GM06990 (cell line): ENCODE results near the gene MPP2.
A peak's percentile ranks its signal among the peaks of the same experiment; 100 is the strongest.

ENCODE experiments used
- DNase-seq: peaks from one replicate; pipeline ENCODE4 v3.0.0-alpha.2; 2011; ENCODE audit not compliant: insufficient read length; ENCODE audit errors: extremely low read depth
- H3K27me3 ChIP-seq: replicated peaks from 2 replicates; pipeline ENCODE4 v1.6.0; 2011; ENCODE audit warnings: low read length; ENCODE audit not compliant: control insufficient read depth, insufficient read depth
- H3K36me3 ChIP-seq: 2 replicates; pipeline ENCODE4 v1.5.1; 2011; ENCODE audit warnings: low read length; ENCODE audit not compliant: control insufficient read depth, insufficient read depth
- H3K4me3 ChIP-seq: replicated peaks from 2 replicates; pipeline ENCODE4 v1.5.1; 2011; ENCODE audit warnings: low read depth, mild to moderate bottlenecking, control low read depth, low read length
- TF ChIP-seq, protein P1 (sequence below): IDR thresholded peaks from 2 replicates; pipeline ENCODE4 v1.5.1; 2011; ENCODE audit warnings: low read length, control low read depth, mild to moderate bottlenecking, inconsistent platforms; ENCODE audit not compliant: insufficient read depth, poor library complexity, severe bottlenecking

Gene MPP2

DNA sequence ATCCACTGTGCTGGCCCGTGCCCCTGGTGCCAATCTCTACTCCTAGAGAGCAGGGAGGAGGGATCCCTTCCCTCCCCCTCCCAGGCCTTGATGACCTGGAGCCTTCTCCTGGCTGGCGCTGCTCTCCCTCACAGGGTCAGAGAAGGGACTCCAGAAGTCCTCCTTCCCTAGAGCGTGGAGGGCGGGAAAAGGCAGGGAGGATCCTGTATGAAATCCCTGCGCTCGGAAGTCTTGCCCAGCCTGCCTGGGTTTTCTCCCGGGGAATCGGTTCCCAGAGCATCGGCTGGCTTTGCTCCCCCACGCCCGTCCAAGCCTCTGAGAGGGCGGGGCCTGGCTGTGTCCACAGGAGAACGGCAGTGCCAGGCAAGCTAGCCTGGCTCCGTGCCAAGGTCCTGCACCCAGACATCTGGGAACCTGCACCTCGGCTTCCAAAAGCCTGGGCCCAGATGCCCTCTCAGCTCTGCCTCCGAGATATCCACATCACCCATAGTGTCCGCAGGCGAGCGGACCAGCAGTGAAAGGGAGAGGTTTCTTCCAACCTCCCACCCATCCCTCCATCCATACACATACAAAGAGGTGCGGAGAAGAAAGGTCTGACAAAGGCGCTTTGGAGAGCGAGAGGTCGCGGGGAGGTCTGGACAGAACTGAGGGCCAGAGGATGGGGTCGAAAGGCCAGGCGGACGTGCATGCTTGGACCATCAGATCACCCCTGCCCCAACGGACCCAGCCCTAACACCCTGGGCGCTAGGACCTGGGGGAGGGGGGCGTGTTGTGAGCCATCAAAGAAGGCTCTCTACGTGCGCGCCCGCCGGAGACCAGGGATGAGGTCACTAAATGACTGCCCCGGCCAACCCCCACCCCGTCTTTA, 1.1 kb downstream of the MPP2 start:
- TF ChIP-seq, protein P1, sequence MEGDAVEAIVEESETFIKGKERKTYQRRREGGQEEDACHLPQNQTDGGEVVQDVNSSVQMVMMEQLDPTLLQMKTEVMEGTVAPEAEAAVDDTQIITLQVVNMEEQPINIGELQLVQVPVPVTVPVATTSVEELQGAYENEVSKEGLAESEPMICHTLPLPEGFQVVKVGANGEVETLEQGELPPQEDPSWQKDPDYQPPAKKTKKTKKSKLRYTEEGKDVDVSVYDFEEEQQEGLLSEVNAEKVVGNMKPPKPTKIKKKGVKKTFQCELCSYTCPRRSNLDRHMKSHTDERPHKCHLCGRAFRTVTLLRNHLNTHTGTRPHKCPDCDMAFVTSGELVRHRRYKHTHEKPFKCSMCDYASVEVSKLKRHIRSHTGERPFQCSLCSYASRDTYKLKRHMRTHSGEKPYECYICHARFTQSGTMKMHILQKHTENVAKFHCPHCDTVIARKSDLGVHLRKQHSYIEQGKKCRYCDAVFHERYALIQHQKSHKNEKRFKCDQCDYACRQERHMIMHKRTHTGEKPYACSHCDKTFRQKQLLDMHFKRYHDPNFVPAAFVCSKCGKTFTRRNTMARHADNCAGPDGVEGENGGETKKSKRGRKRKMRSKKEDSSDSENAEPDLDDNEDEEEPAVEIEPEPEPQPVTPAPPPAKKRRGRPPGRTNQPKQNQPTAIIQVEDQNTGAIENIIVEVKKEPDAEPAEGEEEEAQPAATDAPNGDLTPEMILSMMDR = no peak

DNA sequence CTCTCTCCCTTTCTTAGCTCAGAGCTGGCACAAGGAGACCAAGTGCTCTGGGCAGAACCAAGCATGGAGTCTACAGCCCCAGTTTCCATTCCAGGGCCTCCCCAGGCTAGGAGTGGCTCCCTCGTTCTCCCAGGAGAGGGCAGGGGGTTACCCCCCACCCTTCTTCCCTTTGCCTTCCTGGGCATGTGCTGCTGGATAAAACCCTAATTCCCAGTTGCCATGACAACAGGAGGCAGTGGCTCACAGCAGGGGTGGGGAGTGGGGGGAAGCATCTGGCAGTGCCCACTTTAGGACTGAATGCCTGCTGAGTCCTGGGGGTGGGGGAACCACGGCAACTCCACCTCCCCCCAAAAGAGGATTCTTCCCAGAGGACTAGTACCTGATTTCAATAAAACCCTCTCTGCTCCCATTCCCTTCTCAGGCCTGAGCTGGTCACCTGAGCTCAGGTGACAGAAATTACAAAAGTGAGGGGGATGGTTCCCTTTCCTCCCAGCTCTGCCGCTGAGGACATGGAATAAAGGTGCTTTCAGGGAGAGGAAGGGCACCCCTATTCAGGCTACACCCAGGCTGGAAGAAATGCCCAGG, 1.8 kb downstream of the MPP2 start:
- TF ChIP-seq, protein P1 = no peak
- no peaks in the 10 kb centered on the region for H3K36me3 ChIP-seq
- no peak for DNase-seq
- H3K27me3 ChIP-seq = peaks cover 2% of the 10 kb centered on the region
- no peak overlapping the region for H3K4me3 ChIP-seq

More for the DNA sequence above, 1.1 kb downstream of the MPP2 start:
- Histone ChIP-seq H3K4me3 (no peak overlapping the region), H3K27me3 (peaks cover 2% of the 10 kb centered on the region), H3K36me3 (no peaks in the 10 kb centered on the region)
- DNase-seq = no peak

DNA sequence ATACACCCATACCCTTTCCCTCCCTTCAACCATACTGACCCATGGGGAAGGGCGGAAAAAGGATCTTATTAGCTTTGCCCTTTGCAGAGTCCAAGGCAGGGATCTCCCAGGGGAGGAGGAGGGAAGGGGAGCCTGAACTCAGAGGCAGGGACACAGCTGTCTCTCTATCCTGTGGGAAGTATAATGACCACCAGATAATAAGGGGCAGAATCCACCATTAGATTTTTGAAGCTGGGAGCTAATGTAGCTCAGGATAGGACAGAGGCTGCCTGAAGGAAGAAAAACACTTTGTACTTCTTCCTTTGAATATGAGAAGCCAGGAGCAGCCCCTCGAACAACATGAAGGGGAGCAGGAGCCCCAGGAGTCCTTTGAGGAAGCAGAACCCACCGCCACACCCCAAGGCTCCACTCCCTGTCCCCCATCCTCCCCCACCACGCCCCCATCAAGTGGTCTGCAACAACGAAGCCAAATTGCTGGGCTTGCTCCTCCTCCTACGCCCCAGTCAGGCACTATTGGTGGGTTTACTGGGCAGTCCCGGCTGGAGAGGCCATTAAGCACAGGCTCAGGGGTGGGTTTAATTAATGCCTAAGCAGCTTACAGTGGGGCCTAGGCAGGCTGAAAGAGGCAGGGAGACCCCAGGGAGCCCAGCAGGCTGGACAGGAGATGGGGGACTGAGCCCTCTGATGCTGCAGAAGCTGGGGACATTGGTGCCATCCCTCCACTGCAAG, 5.3 kb downstream of the MPP2 start:
- Histone ChIP-seq H3K36me3 (no peaks in the 10 kb centered on the region), H3K27me3 (no peaks in the 10 kb centered on the region; the same call in none of the 2 replicates), H3K4me3 (no peak overlapping the region)
- DNase-seq = no peak
- TF ChIP-seq, protein P1 = no peak

DNA sequence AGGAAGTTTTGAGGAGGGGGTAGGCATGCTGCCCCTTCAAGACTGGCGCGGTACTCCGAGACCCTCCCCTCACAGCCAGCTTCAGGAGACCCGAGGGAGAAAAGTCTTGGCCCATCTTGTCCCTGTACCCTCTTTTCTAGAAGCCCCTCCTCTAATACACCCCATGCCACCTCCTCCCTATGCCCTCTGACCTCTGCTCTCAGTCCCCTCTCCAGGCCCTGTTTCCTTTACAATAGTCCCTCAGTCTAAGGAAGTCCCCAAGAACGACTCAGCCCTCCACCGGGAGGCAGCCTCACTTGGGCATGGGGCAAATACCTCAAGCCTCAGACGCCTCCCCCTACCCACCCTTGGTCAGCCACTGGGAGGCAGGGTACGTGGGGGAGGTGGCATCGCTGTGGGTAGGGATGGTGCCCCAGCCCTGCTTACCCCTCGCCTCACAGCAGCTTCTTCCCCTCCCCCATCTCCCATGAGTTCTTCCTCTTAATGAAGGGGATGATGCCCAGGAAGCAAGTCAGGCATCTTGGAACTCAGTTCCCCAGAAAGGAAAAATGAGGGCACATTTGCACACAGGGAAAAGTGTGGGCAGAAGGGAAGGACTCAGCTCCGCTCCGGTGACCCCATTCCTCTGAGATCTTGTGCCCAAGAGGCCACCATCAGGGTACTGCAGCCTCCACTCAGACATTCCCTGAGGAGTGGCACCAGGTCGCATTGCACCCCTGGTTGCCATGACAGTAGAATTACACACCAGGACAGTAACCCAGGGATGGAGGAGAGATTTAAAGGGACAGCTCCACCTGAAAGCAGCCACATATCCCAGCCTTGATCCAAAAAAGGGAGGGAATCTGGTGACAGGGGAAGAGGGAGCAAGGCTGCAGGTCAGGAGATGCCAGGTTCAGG, 6.2 kb downstream of the MPP2 start:
- TF ChIP-seq, protein P1 = no peak
- no peak for DNase-seq
- H3K4me3 ChIP-seq = no peak overlapping the region
- no peaks in the 10 kb centered on the region for H3K36me3 ChIP-seq
- no peaks in the 10 kb centered on the region; the same call in none of the 2 replicates for H3K27me3 ChIP-seq

DNA sequence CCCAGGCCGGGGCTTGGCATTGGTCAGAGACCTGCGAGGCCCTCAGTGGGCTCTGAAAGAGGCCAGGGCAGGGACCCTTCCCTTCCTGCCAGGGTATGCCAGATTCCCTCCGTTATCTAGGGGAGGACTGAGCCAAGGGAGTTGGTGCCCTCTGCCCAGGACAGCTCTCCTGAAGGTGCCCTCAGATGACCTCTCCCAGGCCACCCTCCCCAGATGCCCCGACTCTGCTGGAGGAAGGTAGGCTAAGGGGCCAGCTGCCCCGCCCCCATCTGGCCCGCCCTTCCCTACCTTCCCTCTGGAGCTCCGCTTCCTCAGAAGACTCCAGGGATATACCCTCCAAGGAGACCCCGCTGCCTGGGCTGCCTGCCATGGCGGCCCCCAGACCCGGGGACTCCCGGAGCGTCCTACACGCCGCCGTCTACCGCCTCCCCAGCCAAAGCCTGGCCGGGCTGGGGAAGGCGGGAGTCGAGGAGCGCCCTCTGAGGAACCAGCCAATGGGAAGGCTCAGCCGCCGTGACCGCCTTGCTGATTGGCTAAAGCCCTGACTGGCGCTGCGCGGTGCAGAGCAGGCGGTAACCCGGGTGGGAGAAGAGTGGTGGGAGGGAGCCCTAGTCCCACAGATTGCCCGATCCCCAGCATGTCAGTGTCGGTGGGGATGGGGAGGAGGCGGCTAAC, 7.0 kb downstream of the MPP2 start:
- TF ChIP-seq, protein P1 = no peak
- peak overlapping the region; percentile 33 for H3K4me3 ChIP-seq

More for the DNA sequence above, 7.0 kb downstream of the MPP2 start:
- H3K36me3 ChIP-seq = no peaks in the 10 kb centered on the region
- H3K27me3 ChIP-seq = peaks cover 2% of the 10 kb centered on the region
- peak; percentile 67 for DNase-seq
